ENCODE results near the gene PLLP.

- TF ChIP-seq CTCF (IDR thresholded peaks at IDR 0.05): no peak
- TF ChIP-seq EZH2 (IDR thresholded peaks at IDR 0.05): no peak
These were observed 59.7 kb downstream of the PLLP start for GRCh38 chr16:57224651-57225335.
